K562 (cell line): ENCODE data around the gene PDGFD. TPM values are rescaled to one million over a fixed set of nuclear protein-coding genes. Genes with fewer than 3 reads are reported as not detected.

Experiments used
- ATAC-seq: fragments of 200-7000 bp; cut with Tn5 transposase; 3 replicates; pipeline ENCODE4 v1.9.1; 2020; ENCODE audit warnings: moderate library complexity
- BruUV-seq: library from RNA; stranded (reverse); fragments of 400-500 nt; replicated peaks from 2 replicates; lab custom pipeline; 2021; lab: Mats Ljungman, UMichigan
- CTCF ChIA-PET: fragments of 300-600 bp; formaldehyde crosslinking; extraction: SDS; loops from one replicate; lab custom pipeline; 2021; ENCODE audit warnings: low intra/inter-chr PET ratio; lab: Yijun Ruan, JAX
- POLR2A ChIA-PET: fragments of 300-600, 350-650 bp; sonication (Branson Sonifier 250); formaldehyde crosslinking; extraction: SDS; loops from one replicate; lab custom pipeline; 2021; ENCODE audit warnings: antibody characterized with exemption, inconsistent platforms; lab: Yijun Ruan, JAX
- DNase-seq, 4 experiments: peaks; one replicate each; pipeline versions ENCODE4 v3.0.0 to v3.0.0-alpha.2; 2011 to 2018; ENCODE audit warnings: low spot score in 3 of 4, mixed read lengths in 3 of 4; ENCODE audit errors: extremely low read depth in 1 of 4
- FAIRE-seq: peaks from 2 replicates; lab custom pipeline; 2011; peaks lifted over from hg19 to GRCh38; lab: Jason Lieb, UNC
- H2AFZ ChIP-seq: 2 replicates; pipeline ENCODE4 v1.6.0; 2011; ENCODE audit warnings: low read depth, low read length, control low read depth, inconsistent platforms
- H3K27ac ChIP-seq: fragments of 200-600 bp; 3 replicates; pipeline ENCODE4 v1.8.0; 2011; ENCODE audit warnings: low read depth, mild to moderate bottlenecking, control low read depth, inconsistent platforms, low read length, moderate library complexity, mixed read lengths; ENCODE audit errors: extremely low read depth
- H3K27me3 ChIP-seq, 2 experiments: fragments of 300-600 bp in 1 of 2; 2 replicates in 1 of 2; 3 replicates in 1 of 2; pipeline versions ENCODE4 v1.6.0 to v1.8.0; 2011; ENCODE audit warnings: inconsistent platforms in 2 of 2, low read length in 2 of 2, mild to moderate bottlenecking in 1 of 2, mixed read lengths in 1 of 2, moderate library complexity in 1 of 2; ENCODE audit not compliant: control insufficient read depth in 2 of 2, insufficient read depth in 2 of 2
- H3K36me3 ChIP-seq: fragments of 300-600 bp; 3 replicates; pipeline ENCODE4 v1.8.0; 2011; ENCODE audit warnings: mild to moderate bottlenecking, low read length, inconsistent platforms; ENCODE audit not compliant: control insufficient read depth, insufficient read depth
- H3K4me1 ChIP-seq, 2 experiments: fragments of 200-600 bp in 1 of 2; replicated peaks in 1 of 2; 2 replicates in 1 of 2; 3 replicates in 1 of 2; pipeline versions ENCODE4 v1.5.1 to v1.8.0; 2011; ENCODE audit warnings: inconsistent platforms in 2 of 2, low read length in 2 of 2, mild to moderate bottlenecking in 1 of 2, mixed read lengths in 1 of 2, moderate library complexity in 1 of 2; ENCODE audit not compliant: control insufficient read depth in 2 of 2, insufficient read depth in 2 of 2
- H3K4me2 ChIP-seq: 2 replicates; pipeline ENCODE4 v1.6.1; 2011; ENCODE audit warnings: low read length, control low read depth, inconsistent platforms, mixed read lengths; ENCODE audit not compliant: insufficient read depth
- H3K4me3 ChIP-seq: fragments of 200-600 bp; sonication (generic), shearing (Covaris generic); 2 replicates; pipeline ENCODE4 v1.5.1; 2016; ENCODE audit warnings: control low read depth, inconsistent platforms
- H3K79me2 ChIP-seq: fragments of 200-600 bp; 3 replicates; pipeline ENCODE4 v1.8.0; 2011; ENCODE audit warnings: low read length, inconsistent platforms; ENCODE audit not compliant: control insufficient read depth, insufficient read depth
- H3K9ac ChIP-seq, 2 experiments: 2 replicates each; pipeline versions ENCODE4 v1.6.0 to v1.6.1; 2011; ENCODE audit warnings: low read depth in 2 of 2, low read length in 2 of 2, control low read depth in 1 of 2, inconsistent platforms in 1 of 2, mild to moderate bottlenecking in 1 of 2, mixed read lengths in 1 of 2; ENCODE audit not compliant: insufficient read depth in 1 of 2
- H3K9me1 ChIP-seq: one replicate; pipeline ENCODE4 v1.6.0; 2011; ENCODE audit warnings: inconsistent platforms, mild to moderate bottlenecking, low read length, moderate library complexity; ENCODE audit not compliant: control insufficient read depth, insufficient read depth
- H3K9me3 ChIP-seq: replicated peaks from 2 replicates; pipeline ENCODE4 v1.5.1; 2011; ENCODE audit warnings: low read depth, low read length, inconsistent platforms; ENCODE audit not compliant: control insufficient read depth, insufficient read depth
- H4K20me1 ChIP-seq: replicated peaks from 2 replicates; pipeline ENCODE4 v1.6.1; 2011; ENCODE audit warnings: low read length, inconsistent platforms, mixed read lengths; ENCODE audit not compliant: control insufficient read depth, insufficient read depth
- ARNT ChIP-seq, 2 experiments: fragments of 450-650 bp; IDR thresholded peaks; 2 replicates each; pipeline ENCODE4 v1.6.1; 2016; ENCODE audit warnings: mild to moderate bottlenecking in 1 of 2
- DACH1 ChIP-seq: fragments of 450-650 bp; IDR thresholded peaks from 2 replicates; pipeline ENCODE4 v1.6.1; 2018; ENCODE audit not compliant: partially characterized antibody
- FOXK1 ChIP-seq: sonication (generic); formaldehyde crosslinking; IDR thresholded peaks from 2 replicates; pipeline ENCODE4 v1.8.0; 2022; ENCODE audit warnings: missing genetic modification reagents, mild to moderate bottlenecking, borderline replicate concordance
- RBM22 ChIP-seq: fragments of 200-400 bp; formaldehyde crosslinking; IDR thresholded peaks from 2 replicates; pipeline ENCODE4 v1.6.1; 2018; ENCODE audit warnings: low read length, low read depth; ENCODE audit not compliant: poor library complexity, severe bottlenecking
- SAFB2 ChIP-seq: fragments of 200-400 bp; formaldehyde crosslinking; IDR thresholded peaks from 2 replicates; pipeline ENCODE4 v1.6.1; 2018; ENCODE audit warnings: borderline replicate concordance, low read length, low read depth, moderate library complexity; ENCODE audit not compliant: severe bottlenecking
- UBTF ChIP-seq, 2 experiments: IDR thresholded peaks; 2 replicates each; pipeline ENCODE4 v1.6.1; 2012; ENCODE audit warnings: improper control_type of control experiment in 2 of 2, low read depth in 2 of 2, low read length in 2 of 2, borderline replicate concordance in 1 of 2
- ZC3H4 ChIP-seq: sonication (generic); formaldehyde crosslinking; IDR thresholded peaks from 2 replicates; pipeline ENCODE4 v1.9.0; 2021; ENCODE audit warnings: missing genetic modification reagents, borderline replicate concordance
- ZFP30 ChIP-seq: fragments of 250-450 bp; sonication (Bioruptor Pico); IDR thresholded peaks from 2 replicates; pipeline ENCODE4 v1.8.0; 2022; ENCODE audit warnings: moderate library complexity, mild to moderate bottlenecking, inconsistent platforms, borderline replicate concordance
- ZFPM2 ChIP-seq: fragments of 250-450 bp; sonication (Bioruptor Pico); IDR thresholded peaks from 2 replicates; pipeline ENCODE4 v1.5.1; 2022; ENCODE audit warnings: mild to moderate bottlenecking
- whole genome bisulfite sequencing: fragments of 100-300 bp; shearing (Covaris generic); methylation state at CpG from one replicate; pipeline ENCODE4 v1.1.6; 2016; ENCODE audit warnings: low coverage, mixed read lengths; ENCODE audit not compliant: insufficient coverage; ENCODE audit errors: missing lambda C conversion rate; 5-methylcytosine and 5-hydroxymethylcytosine counted together
- in situ Hi-C: fragments of 300-500 bp; cut with MboI; formaldehyde crosslinking; loops from 4 replicates; pipeline ENCODE4 v1.15.0; 2018; ENCODE audit warnings: inconsistent platforms, mixed read lengths
- intact Hi-C: fragments of 100-400 bp; cut with micrococcal nuclease; formaldehyde crosslinking; loops from 2 replicates; pipeline ENCODE4 v1.14.2; 2022
- polyA plus RNA-seq, 8 experiments: library from polyadenylated mRNA; depleted of rRNA in 4 of 8; stranded (reverse) in 5 of 8; unstranded in 3 of 8; fragments of >200 nt; fragmentation: Nextera tagmentation in 2 of 8; fragmentation: Illumina TruSeq in 1 of 8; extraction: Ambion mirVana in 2 of 8; extraction: Trizol in 1 of 8; gene quantifications; 2 replicates each; pipeline versions ENCODE4 v1.2.1 to v1.2.3, GENCODE V29; 2011 to 2014; ENCODE audit warnings: inconsistent platforms in 1 of 8, missing spikeins in 1 of 8
- total RNA-seq, 7 experiments: library from RNA; depleted of rRNA in 6 of 7; stranded (reverse); fragments of >200 nt in 6 of 7; fragmentation: Illumina TruSeq in 2 of 7; extraction: Trizol in 2 of 7; gene quantifications; 2 replicates each; pipeline versions ENCODE4 v1.2.1 to v1.2.3, GENCODE V29; 2011 to 2021; ENCODE audit warnings: low replicate concordance in 1 of 7

The PDGFD gene
- total and polyA plus RNA-seq, 9 of the 15 experiments (the other 6 are each of a cell fraction or from before 2014, with no cell fraction given), result 0.11 TPM; not detected in 8

GRCh38 chr11:104134745-104135144 is 29.2 kb downstream of the PDGFD start (continued):
- no peak for TF ChIP-seq UBTF (IDR thresholded peaks at IDR 0.05; ENCODE audit: borderline replicate concordance in 1 of 2, low read depth in 2 of 2, low read length in 2 of 2)
- no peak for TF ChIP-seq FOXK1
- no peak for TF ChIP-seq RBM22
- no peak for TF ChIP-seq ARNT (IDR thresholded peaks at IDR 0.05)
- no peak for TF ChIP-seq ZC3H4
- no peak for TF ChIP-seq DACH1
- TF ChIP-seq SAFB2, result no peak
- TF ChIP-seq ZFP30 (CRISPR knock-in tag), result no peak

- intact Hi-C loops, result no loop called here
- Histone ChIP-seq H3K4me3 (no peak overlapping the region), H3K9me1 (no peaks in the 10 kb centered on the region), H3K27me3 (no peaks in the 10 kb centered on the region), H4K20me1 (no peaks in the 10 kb centered on the region), H3K27ac (no peak overlapping the region), H3K4me1 (no peaks in the 10 kb centered on the region), H3K9me3 (no peaks in the 10 kb centered on the region), H3K79me2 (no peaks in the 10 kb centered on the region), H3K9ac (no peak overlapping the region), H3K4me2 (no peak overlapping the region), H3K36me3 (no peaks in the 10 kb centered on the region), H2AFZ (no peak overlapping the region)
- WGBS, result 0% methylated on average over 1 of the region's 1 CpG
- no TSS peak for BruUV-seq
- no peak for DNase-seq
- ATAC-seq, result no peak
- ChIA-PET CTCF (no interaction called here), POLR2A (no interaction called here)
- no peak for FAIRE-seq
- no peak for TF ChIP-seq ZFPM2 (CRISPR knock-in tag)
- in situ Hi-C loops, result no loop called here
Measured at GRCh38 chr11:104130161-104130560, 33.8 kb downstream of the PDGFD start.
